ENCODE measurements around the gene NPIPB8. TPM values are rescaled to one million over a fixed set of nuclear protein-coding genes. Genes with fewer than 3 reads are reported as not detected.

Gene NPIPB8
- total and polyA plus RNA-seq, 2 of the 13 experiments (the other 11 are each of a cell fraction or from before 2014, with no cell fraction given), result 0.49 to 2.3 TPM

DNA sequence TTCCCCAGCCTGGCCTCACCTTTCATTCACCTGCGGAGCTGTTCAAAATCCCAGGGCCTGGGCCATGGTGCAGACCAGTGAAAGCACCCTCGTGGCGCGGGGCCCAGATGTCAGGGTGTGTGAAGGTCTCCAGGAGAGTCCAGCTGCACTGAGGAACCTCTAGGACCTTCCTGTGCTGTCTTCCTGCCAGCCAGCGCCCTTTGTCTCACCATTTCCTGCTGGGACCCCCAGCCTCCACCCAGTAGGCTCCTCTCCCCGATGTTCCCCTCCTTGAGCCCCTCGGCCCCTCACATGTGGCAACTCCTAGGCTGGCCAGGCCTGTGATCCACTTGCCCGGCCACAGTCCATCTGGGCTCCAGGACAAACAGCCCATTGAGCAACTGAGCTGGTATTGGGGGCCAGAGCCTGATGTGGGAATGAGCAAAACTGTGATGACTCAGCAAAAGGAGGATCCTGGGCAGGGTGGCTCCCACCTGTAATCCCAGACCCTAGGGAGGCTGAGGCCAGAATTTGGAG lies 41.7 kb upstream of the NPIPB8 start (continued):
- TF ChIP-seq, protein P1, sequence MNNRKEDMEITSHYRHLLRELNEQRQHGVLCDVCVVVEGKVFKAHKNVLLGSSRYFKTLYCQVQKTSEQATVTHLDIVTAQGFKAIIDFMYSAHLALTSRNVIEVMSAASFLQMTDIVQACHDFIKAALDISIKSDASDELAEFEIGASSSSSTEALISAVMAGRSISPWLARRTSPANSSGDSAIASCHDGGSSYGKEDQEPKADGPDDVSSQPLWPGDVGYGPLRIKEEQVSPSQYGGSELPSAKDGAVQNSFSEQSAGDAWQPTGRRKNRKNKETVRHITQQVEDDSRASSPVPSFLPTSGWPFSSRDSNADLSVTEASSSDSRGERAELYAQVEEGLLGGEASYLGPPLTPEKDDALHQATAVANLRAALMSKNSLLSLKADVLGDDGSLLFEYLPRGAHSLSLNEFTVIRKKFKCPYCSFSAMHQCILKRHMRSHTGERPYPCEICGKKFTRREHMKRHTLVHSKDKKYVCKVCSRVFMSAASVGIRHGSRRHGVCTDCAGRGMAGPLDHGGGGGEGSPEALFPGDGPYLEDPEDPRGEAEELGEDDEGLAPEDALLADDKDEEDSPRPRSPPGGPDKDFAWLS (CRISPR knock-in tag; IDR thresholded peaks at IDR 0.05; ENCODE audit: borderline replicate concordance), result no peak
- TF ChIP-seq BCL6 (CRISPR knock-in tag; IDR thresholded peaks at IDR 0.05) (no peak), ARHGAP35 (CRISPR knock-in tag; IDR thresholded peaks at IDR 0.05; ENCODE audit: borderline replicate concordance) (no peak), ZKSCAN1 (IDR thresholded peaks at IDR 0.05; ENCODE audit: low read length) (no peak), ONECUT2 (CRISPR knock-in tag; IDR thresholded peaks at IDR 0.05) (no peak), ETV5 (CRISPR knock-in tag; IDR thresholded peaks at IDR 0.05; ENCODE audit: borderline replicate concordance) (no peak), ZNF430 (CRISPR knock-in tag; IDR thresholded peaks at IDR 0.05) (no peak), ZNF136 (CRISPR knock-in tag; IDR thresholded peaks at IDR 0.05; ENCODE audit: low read depth) (no peak), GPN1 (CRISPR knock-in tag; IDR thresholded peaks at IDR 0.05; ENCODE audit: borderline replicate concordance) (no peak), ATRX (CRISPR knock-in tag; IDR thresholded peaks at IDR 0.05; ENCODE audit: borderline replicate concordance) (no peak)
- TF ChIP-seq, protein P2, sequence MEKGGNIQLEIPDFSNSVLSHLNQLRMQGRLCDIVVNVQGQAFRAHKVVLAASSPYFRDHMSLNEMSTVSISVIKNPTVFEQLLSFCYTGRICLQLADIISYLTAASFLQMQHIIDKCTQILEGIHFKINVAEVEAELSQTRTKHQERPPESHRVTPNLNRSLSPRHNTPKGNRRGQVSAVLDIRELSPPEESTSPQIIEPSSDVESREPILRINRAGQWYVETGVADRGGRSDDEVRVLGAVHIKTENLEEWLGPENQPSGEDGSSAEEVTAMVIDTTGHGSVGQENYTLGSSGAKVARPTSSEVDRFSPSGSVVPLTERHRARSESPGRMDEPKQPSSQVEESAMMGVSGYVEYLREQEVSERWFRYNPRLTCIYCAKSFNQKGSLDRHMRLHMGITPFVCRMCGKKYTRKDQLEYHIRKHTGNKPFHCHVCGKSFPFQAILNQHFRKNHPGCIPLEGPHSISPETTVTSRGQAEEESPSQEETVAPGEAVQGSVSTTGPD (CRISPR knock-in tag; IDR thresholded peaks at IDR 0.05), result no peak
- TF ChIP-seq, protein P3, sequence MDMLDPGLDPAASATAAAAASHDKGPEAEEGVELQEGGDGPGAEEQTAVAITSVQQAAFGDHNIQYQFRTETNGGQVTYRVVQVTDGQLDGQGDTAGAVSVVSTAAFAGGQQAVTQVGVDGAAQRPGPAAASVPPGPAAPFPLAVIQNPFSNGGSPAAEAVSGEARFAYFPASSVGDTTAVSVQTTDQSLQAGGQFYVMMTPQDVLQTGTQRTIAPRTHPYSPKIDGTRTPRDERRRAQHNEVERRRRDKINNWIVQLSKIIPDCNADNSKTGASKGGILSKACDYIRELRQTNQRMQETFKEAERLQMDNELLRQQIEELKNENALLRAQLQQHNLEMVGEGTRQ (IDR thresholded peaks at IDR 0.05; ENCODE audit: low read depth, low read length), result no peak
- TF ChIP-seq, protein P3 (CRISPR knock-in tag; IDR thresholded peaks at IDR 0.05; ENCODE audit: borderline replicate concordance), result no peak
- TF ChIP-seq, protein P4, sequence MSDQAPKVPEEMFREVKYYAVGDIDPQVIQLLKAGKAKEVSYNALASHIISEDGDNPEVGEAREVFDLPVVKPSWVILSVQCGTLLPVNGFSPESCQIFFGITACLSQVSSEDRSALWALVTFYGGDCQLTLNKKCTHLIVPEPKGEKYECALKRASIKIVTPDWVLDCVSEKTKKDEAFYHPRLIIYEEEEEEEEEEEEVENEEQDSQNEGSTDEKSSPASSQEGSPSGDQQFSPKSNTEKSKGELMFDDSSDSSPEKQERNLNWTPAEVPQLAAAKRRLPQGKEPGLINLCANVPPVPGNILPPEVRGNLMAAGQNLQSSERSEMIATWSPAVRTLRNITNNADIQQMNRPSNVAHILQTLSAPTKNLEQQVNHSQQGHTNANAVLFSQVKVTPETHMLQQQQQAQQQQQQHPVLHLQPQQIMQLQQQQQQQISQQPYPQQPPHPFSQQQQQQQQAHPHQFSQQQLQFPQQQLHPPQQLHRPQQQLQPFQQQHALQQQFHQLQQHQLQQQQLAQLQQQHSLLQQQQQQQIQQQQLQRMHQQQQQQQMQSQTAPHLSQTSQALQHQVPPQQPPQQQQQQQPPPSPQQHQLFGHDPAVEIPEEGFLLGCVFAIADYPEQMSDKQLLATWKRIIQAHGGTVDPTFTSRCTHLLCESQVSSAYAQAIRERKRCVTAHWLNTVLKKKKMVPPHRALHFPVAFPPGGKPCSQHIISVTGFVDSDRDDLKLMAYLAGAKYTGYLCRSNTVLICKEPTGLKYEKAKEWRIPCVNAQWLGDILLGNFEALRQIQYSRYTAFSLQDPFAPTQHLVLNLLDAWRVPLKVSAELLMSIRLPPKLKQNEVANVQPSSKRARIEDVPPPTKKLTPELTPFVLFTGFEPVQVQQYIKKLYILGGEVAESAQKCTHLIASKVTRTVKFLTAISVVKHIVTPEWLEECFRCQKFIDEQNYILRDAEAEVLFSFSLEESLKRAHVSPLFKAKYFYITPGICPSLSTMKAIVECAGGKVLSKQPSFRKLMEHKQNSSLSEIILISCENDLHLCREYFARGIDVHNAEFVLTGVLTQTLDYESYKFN (CRISPR knock-in tag; conservative IDR thresholded peaks at IDR 0.05), result peak; percentile 38; the same call in 1 of the 2 replicates

Measured in HepG2 (cell line).